Esophagus muscularis mucosa (tissue), 3 donors: ENCODE data around the gene MACROD2.

Experiments
- CTCF ChIP-seq, 3 experiments: fragments of 200-600 bp in 2 of 3; fragments of 450-650 bp in 1 of 3; sonication (generic) in 2 of 3; IDR thresholded peaks; one replicate each; pipeline ENCODE4 v1.5.1; 2017 to 2019; ENCODE audit warnings: antibody characterized with exemption in 3 of 3, mild to moderate bottlenecking in 2 of 3, moderate library complexity in 1 of 3
- POLR2A ChIP-seq: fragments of 450-650 bp; IDR thresholded peaks from one replicate; pipeline ENCODE4 v1.6.1; 2017; ENCODE audit warnings: antibody characterized with exemption, moderate library complexity, mild to moderate bottlenecking, low read depth

DNA sequence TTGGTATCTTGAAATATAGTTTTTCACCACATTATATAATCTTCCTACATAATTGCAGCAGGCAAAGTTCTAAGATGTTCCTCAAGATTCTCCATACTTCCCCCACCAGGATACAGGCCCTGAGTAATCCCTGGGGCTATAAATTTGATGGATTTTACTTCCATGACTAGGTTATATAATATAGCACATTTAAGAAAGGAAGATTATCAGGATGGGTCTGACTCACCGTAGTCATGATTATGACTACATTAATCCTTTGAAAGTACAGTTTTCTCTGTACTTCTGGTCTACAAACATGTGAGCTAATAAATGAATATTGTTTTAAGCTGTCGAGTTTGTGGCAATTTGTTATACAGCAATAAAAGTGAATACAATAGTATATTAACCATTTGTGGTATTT lies 122.5 kb downstream of the MACROD2 start:
- TF ChIP-seq POLR2A, result no peak
- no peak for TF ChIP-seq CTCF (IDR thresholded peaks at IDR 0.05)
